SU-DHL-6 (cell line): ENCODE results near the gene GRAMD2B.

ENCODE experiments used
- H2AFZ ChIP-seq: fragments of 200-600 bp; sonication (generic); 2 replicates; pipeline ENCODE4 v1.6.1; 2014; ENCODE audit warnings: low read depth, mild to moderate bottlenecking, moderate library complexity, mixed read lengths, antibody characterized with exemption, low read length; ENCODE audit not compliant: severe bottlenecking
- H3F3A ChIP-seq: fragments of 200-600 bp; shearing (Covaris generic); 2 replicates; pipeline ENCODE4 v1.6.0; 2016; ENCODE audit warnings: antibody characterized with exemption, mild to moderate bottlenecking; ENCODE audit not compliant: insufficient read depth
- H3K27ac ChIP-seq: fragments of 200-600 bp; sonication (generic); 2 replicates; pipeline ENCODE4 v1.5.1; 2016; ENCODE audit warnings: low read depth, mild to moderate bottlenecking, low read length, moderate library complexity, mixed read lengths
- H3K27me3 ChIP-seq: fragments of 200-600 bp; sonication (generic), shearing (Covaris generic); 2 replicates; pipeline ENCODE4 v1.6.0; 2014; ENCODE audit warnings: mild to moderate bottlenecking, low read length
- H3K36me3 ChIP-seq: fragments of 200-600 bp; sonication (generic); 2 replicates; pipeline ENCODE4 v1.6.1; 2014; ENCODE audit warnings: mild to moderate bottlenecking, low read length, mixed read lengths
- H3K4me2 ChIP-seq: fragments of 300-600, 200-600 bp; shearing (Covaris generic), sonication (generic); 2 replicates; pipeline ENCODE4 v1.6.0; 2014; ENCODE audit warnings: low read length, low read depth, mild to moderate bottlenecking; ENCODE audit not compliant: poor library complexity, severe bottlenecking
- H3K4me3 ChIP-seq: fragments of 200-600 bp; sonication (generic); 2 replicates; pipeline ENCODE4 v1.5.1; 2014; ENCODE audit warnings: antibody characterized with exemption, low read length, mild to moderate bottlenecking, mixed read lengths; ENCODE audit not compliant: insufficient read depth, poor library complexity, severe bottlenecking
- H3K79me2 ChIP-seq: fragments of 200-600 bp; sonication (generic); 2 replicates; pipeline ENCODE4 v1.6.1; 2014; ENCODE audit warnings: mild to moderate bottlenecking, low read length, moderate library complexity; ENCODE audit not compliant: insufficient read depth
- H3K9ac ChIP-seq: fragments of 200-600 bp; sonication (generic); 2 replicates; pipeline ENCODE4 v1.7.0; 2014; ENCODE audit warnings: mild to moderate bottlenecking, low read length
- H3K9me2 ChIP-seq: fragments of 200-600 bp; sonication (generic); replicated peaks from 2 replicates; pipeline ENCODE4 v1.6.1; 2014; ENCODE audit warnings: low read length; ENCODE audit not compliant: insufficient read depth
- H3K9me3 ChIP-seq: fragments of 200-600 bp; sonication (generic); 2 replicates; pipeline ENCODE4 v1.6.1; 2014; ENCODE audit warnings: low read length, mixed read lengths; ENCODE audit not compliant: insufficient read depth
- H4K20me1 ChIP-seq: fragments of 200-600 bp; sonication (generic); 2 replicates; pipeline ENCODE4 v1.6.1; 2014; ENCODE audit warnings: low read depth, mild to moderate bottlenecking, antibody characterized with exemption, low read length, moderate library complexity, mixed read lengths
- EZH2phosphoT487 ChIP-seq: fragments of 200-600 bp; sonication (generic), shearing (Covaris generic); conservative IDR thresholded peaks from 2 replicates; pipeline ENCODE4 v1.6.1; 2018; ENCODE audit warnings: mild to moderate bottlenecking, antibody characterized with exemption, low read length, moderate library complexity, mixed read lengths
- TF ChIP-seq, protein P1 (sequence below): fragments of 200-600 bp; sonication (generic); IDR thresholded peaks from one replicate; pipeline ENCODE4 v1.5.1; 2017; ENCODE audit warnings: antibody characterized with exemption, mild to moderate bottlenecking, low read length, moderate library complexity; ENCODE audit not compliant: insufficient read depth, poor library complexity, severe bottlenecking

GRAMD2B gene

DNA sequence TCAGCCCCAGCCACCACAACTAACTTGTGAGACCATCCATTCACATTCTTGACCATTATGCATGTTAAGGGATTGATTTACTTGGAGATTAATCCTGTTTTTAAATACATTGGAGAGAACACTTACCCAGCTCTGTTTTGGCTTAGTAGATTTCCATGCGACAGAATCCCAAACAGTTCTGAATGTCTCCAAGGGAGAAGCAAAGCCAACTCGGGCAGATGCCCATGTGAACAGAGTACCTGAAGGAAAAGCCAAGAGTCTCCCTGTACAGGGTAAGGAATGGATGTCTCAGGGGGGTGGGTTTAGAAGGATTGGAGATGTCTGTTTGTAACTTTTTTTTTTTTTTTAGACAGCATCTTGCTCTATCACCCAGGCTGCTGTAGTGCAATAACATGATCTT lies 61.0 kb downstream of the GRAMD2B start:
- H3K9ac ChIP-seq, result no peak overlapping the region
- no peaks in the 10 kb centered on the region for H3K36me3 ChIP-seq
- H4K20me1 ChIP-seq, result no peaks in the 10 kb centered on the region
- H3K9me3 ChIP-seq, result no peaks in the 10 kb centered on the region
- TF ChIP-seq, protein P1, sequence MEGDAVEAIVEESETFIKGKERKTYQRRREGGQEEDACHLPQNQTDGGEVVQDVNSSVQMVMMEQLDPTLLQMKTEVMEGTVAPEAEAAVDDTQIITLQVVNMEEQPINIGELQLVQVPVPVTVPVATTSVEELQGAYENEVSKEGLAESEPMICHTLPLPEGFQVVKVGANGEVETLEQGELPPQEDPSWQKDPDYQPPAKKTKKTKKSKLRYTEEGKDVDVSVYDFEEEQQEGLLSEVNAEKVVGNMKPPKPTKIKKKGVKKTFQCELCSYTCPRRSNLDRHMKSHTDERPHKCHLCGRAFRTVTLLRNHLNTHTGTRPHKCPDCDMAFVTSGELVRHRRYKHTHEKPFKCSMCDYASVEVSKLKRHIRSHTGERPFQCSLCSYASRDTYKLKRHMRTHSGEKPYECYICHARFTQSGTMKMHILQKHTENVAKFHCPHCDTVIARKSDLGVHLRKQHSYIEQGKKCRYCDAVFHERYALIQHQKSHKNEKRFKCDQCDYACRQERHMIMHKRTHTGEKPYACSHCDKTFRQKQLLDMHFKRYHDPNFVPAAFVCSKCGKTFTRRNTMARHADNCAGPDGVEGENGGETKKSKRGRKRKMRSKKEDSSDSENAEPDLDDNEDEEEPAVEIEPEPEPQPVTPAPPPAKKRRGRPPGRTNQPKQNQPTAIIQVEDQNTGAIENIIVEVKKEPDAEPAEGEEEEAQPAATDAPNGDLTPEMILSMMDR, result no peak
- no peak for TF ChIP-seq EZH2phosphoT487
- H3K9me2 ChIP-seq, result no peaks in the 10 kb centered on the region
- no peak overlapping the region for H3K4me2 ChIP-seq
- no peaks in the 10 kb centered on the region for H3F3A ChIP-seq
- no peaks in the 10 kb centered on the region for H3K27me3 ChIP-seq
- H3K79me2 ChIP-seq, result no peaks in the 10 kb centered on the region
- no peak overlapping the region for H3K27ac ChIP-seq
- no peak overlapping the region for H2AFZ ChIP-seq
- no peak overlapping the region for H3K4me3 ChIP-seq

- Histone ChIP-seq H3K9ac (no peak overlapping the region), H3K36me3 (no peaks in the 10 kb centered on the region), H3F3A (no peaks in the 10 kb centered on the region), H3K27me3 (no peaks in the 10 kb centered on the region), H3K4me3 (no peak overlapping the region), H2AFZ (no peak overlapping the region), H4K20me1 (no peaks in the 10 kb centered on the region), H3K4me2 (no peak overlapping the region), H3K9me3 (no peaks in the 10 kb centered on the region), H3K79me2 (no peaks in the 10 kb centered on the region), H3K9me2 (no peaks in the 10 kb centered on the region), H3K27ac (no peak overlapping the region)
- TF ChIP-seq, protein P1, result no peak
Observed at GRCh38 chr5:126486332-126486731, 63.1 kb downstream of the GRAMD2B start.

DNA sequence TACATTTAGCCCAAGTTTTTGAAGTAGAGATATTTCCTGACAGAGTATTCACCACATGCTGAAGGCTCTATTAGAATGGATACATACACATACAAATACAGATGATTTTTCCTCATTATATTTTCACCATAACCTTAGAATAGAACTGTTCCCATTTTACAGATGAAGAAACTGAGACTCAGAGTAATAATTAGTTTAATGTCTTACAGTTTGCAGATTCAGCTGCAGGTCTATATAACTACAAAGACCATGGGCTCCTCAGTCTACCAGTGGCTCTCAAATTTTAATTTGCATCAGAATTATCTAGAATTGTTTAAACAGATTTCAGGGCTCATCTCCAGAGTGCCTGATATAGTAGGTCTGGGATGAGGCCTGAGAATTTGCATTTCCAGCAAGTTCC lies 64.4 kb downstream of the GRAMD2B start:
- Histone ChIP-seq H3F3A (no peaks in the 10 kb centered on the region), H3K36me3 (no peaks in the 10 kb centered on the region), H2AFZ (no peak overlapping the region), H3K27me3 (no peaks in the 10 kb centered on the region), H3K27ac (no peak overlapping the region), H3K4me3 (no peak overlapping the region), H4K20me1 (no peaks in the 10 kb centered on the region), H3K79me2 (no peaks in the 10 kb centered on the region), H3K4me2 (no peak overlapping the region), H3K9ac (no peak overlapping the region), H3K9me2 (no peaks in the 10 kb centered on the region), H3K9me3 (no peaks in the 10 kb centered on the region)
- no peak for TF ChIP-seq EZH2phosphoT487
- TF ChIP-seq, protein P1, result no peak
